Limb (tissue), 2 donors: ENCODE results near the gene BROX.
A peak's percentile ranks its signal among the peaks of the same experiment; 100 is the strongest.
"Not testable (repeated sequence)": the region's sequence is repeated elsewhere in the genome, so short reads cannot be mapped to it uniquely, and the experiment has no call there.

Experiments used
- DNase-seq, 2 donors: peaks; one replicate each; pipeline ENCODE4 v3.0.0-alpha.2; 2016; ENCODE audit errors: extremely low spot score in 2 of 2

The BROX gene

GRCh38 chr1:222730866-222731265 is 18.5 kb downstream of the BROX start:
- DNase-seq, result no peak

DNA sequence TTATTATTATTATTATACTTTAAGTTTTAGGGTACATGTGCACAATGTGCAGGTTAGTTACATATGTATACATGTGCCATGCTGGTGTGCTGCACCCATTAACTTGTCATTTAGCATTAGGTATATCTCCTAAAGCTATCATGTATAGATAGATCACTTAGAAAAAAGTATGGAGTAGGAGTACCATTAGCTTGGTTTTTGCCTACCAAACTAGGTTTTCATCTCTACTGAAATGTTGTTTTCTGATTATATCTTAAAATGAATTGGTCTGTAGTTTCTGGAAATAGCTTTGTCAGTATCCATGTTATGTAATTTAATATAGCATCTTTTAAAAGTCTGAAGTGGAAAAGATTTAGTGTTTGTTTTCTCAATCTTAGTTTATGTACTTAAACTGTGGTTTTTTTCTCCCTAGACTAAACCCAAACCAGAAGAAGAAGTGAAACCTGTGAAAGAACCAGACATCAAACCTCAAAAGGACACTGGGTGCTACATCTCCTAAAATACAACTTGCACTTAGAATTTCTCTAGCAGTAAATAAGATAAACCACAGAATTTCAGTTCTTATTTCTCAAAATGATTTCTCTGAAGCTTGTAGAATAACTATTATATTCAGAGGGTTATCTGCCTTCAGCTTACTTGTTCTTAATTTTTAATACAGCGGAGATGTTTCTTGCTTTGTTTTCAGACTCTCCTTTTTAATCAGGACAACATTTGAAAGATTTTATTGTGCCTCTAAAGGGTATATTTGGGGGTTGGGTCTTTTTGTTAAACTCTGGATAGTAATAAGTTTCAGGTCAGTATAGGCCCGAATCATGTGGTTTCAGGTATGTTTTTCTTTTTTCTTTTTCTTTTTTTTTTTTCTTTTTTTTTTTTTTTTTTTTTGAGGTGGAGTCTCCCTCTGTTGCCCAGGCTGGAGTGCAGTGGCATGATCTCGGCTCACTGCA is 20.1 kb downstream of the BROX start:
- DNase-seq, result no peak

- DNase-seq, result no peak
These were observed 22.4 kb downstream of the BROX start for GRCh38 chr1:222734740-222735139.

- no peak for DNase-seq
These were observed 24.1 kb downstream of the BROX start for GRCh38 chr1:222736470-222736869.

GRCh38 chr1:222736972-222737371 is 24.6 kb downstream of the BROX start, which contains the start of gene FAM177B:
Gene FAM177B (plus strand): TSS chr1:222737202. CDS start chr1:222746546, 9,344 bp downstream.
- DNase-seq, result no peak

GRCh38 chr1:222739465-222739864 is 27.1 kb downstream of the BROX start:
- no peak for DNase-seq

DNA sequence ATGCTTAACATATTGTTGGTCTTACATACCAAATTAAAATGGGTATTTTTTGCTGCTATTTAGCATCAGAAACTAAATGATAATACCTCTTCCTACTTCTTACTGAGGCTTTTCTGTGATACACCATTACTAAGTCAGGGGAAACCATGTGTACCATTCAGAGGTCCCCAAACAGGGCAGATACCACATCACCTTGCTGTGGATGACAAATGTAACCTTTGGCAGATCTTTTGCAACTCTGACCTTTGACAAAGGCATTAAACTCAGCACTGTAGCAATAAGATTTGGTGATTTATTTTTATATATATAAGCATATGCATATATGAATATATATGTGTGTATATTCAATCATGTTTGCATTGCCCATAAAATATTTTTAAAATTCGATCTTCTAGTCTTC is 27.6 kb downstream of the BROX start:
- no peak for DNase-seq

- DNase-seq, result not testable (repeated sequence)
These were observed 29.5 kb downstream of the BROX start for GRCh38 chr1:222741630-222742457.

DNA sequence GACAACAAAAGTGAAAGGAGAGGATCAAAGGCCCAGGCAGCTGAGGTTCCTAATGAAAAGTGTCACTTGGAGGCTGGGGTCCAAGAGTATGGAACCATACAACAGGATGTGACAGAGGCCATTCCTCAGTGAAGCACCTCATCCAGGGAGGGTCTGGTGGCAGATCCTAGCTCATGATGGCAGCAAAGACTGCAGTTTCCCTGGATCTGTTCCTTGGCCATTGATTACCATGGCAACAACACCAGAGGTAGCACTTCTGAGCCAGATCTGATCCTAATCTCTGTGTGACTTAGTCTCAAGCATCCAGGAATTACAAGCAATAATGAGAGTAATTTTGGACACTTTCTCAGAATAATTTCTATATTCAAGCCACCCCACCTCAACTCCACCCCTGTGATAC is 37.6 kb downstream of the BROX start:
- no peak for DNase-seq

- DNase-seq, result no peak
These were observed 38.3 kb downstream of the BROX start for GRCh38 chr1:222750651-222751050.

GRCh38 chr1:222751255-222751654 is 38.9 kb downstream of the BROX start:
- no peak for DNase-seq

DNA sequence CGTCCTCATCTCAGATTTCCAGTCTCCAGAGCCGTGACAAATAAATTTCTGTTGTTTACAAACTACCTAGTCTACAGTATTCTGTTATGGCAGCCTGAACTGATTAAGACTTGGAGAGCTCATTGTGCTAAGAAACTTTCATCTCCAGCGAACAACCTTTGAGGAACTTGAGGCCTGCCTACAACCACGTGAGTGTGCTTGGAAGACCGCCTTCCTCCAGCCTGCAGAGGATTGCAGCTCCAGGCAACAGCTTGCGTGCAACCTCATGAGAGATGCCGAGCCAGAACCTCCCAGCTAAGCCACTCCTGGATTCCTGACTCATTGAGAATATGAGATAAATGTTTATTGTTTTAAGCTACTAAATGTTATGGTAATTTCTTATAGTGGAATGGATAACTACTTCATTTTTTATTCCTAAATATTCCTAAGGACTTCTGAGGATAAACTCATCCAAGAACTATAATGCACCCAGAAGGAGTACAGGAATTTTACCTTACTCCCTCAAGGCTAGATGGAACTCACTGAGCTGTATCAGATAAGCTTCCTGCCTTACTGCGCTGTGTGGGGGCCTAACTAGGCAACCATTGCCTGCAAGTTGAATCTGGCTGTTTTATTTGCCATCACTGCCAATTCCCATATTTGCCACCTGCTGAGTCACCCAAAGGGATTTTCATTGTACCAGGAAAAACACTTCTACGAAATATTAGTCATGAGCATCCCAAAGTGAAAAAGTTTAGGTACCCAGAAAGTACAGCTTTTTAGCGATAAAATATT is 42.2 kb downstream of the BROX start:
- DNase-seq, result peak in 1 of 2 donors; percentile 39

DNA sequence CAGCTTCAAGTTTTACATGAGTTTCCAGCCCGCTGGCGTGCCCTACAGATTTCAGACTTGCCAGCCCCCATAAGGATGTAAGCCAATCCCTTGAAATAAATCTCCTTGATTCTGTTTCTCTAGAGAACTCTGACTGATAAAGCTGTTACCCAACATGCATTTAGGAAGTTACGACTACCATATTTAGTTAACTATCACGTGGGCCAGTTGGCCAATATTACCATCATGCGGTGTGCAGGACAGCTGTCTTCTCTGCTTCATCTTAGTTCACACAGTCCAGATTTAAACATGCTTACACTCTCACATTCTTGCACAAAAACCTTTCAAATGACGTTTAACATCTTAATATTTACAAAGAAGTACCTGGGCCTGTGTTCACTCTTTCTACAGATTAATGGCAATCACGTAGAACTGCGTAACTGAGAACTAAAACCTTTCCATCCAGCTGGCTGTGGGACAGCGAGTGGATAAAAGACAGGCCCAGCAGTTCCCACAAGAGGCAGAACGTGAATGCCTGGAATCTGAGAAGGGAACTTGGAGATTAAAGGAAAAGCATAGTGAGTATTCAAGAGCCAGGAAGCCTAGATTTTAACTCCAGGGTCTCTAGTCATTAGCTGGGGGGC is 45.4 kb downstream of the BROX start:
- peak; percentile 48 to 72 for DNase-seq

GRCh38 chr1:222759451-222760035 is 47.2 kb downstream of the BROX start:
- DNase-seq, result no peak

GRCh38 chr1:222761083-222761482 is 48.7 kb downstream of the BROX start:
- no peak for DNase-seq

GRCh38 chr1:222762178-222762577 is 49.8 kb downstream of the BROX start:
- DNase-seq, result not testable (repeated sequence)

- no peak for DNase-seq
These were observed 54.8 kb downstream of the BROX start for GRCh38 chr1:222767152-222767571.

GRCh38 chr1:222768592-222768991 is 56.2 kb downstream of the BROX start:
- no peak for DNase-seq

- no peak for DNase-seq
These were observed 56.8 kb downstream of the BROX start for GRCh38 chr1:222769181-222769580.

DNA sequence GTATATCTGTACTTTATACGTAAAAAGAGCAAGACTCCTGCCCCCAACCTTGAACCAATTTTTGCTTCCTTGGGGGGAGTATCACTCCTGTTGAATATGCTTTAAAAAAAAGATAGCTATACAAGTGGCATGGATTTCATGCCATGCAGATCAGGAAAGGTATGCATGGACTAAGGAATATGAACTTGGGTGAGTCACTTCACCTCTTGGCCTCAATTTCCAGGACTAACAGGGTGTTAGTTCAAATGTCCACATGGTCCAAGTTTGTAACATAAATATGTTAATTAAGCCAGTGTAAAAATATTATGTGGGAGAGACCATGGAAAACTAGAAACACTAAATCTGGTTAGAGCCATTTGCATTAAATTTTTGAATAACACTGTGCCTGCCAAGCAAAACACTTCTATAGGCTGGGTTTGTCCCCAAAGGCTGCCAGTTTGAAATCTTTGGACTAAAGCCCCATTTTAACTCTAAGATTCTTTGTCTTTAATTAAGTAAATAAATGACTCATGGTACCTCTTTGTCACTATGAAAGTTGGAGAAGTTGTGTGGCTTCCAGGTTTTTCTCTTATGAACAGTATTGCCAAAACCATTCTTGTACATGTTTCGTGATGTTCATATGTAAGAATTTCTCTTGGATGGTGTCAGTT is 57.7 kb downstream of the BROX start:
- no peak for DNase-seq
